Measurements from ENCODE around the gene B2M. TPM values are rescaled to one million over a fixed set of nuclear protein-coding genes. Genes with fewer than 3 reads are reported as not detected.

B2M gene
- 2,630 TPM for total RNA-seq

DNA sequence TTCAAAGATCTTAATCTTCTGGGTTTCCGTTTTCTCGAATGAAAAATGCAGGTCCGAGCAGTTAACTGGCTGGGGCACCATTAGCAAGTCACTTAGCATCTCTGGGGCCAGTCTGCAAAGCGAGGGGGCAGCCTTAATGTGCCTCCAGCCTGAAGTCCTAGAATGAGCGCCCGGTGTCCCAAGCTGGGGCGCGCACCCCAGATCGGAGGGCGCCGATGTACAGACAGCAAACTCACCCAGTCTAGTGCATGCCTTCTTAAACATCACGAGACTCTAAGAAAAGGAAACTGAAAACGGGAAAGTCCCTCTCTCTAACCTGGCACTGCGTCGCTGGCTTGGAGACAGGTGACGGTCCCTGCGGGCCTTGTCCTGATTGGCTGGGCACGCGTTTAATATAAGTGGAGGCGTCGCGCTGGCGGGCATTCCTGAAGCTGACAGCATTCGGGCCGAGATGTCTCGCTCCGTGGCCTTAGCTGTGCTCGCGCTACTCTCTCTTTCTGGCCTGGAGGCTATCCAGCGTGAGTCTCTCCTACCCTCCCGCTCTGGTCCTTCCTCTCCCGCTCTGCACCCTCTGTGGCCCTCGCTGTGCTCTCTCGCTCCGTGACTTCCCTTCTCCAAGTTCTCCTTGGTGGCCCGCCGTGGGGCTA is at the start of gene B2M, which contains the start of gene PATL2:
B2M (plus strand) TSS at position 422 of the 647 bp plus-strand sequence; CDS start at position 452, 30 bp downstream.
PATL2 (minus strand) TSS at position 228 of the 647 bp plus-strand sequence. CDS start 34,833 bp downstream, outside the sequence.
- intact Hi-C loops (cut with DNase I): loop anchor here (2.0 kb wide), 1 partner anchor 18 kb away; no protein-coding TSS in a partner anchor

DNA sequence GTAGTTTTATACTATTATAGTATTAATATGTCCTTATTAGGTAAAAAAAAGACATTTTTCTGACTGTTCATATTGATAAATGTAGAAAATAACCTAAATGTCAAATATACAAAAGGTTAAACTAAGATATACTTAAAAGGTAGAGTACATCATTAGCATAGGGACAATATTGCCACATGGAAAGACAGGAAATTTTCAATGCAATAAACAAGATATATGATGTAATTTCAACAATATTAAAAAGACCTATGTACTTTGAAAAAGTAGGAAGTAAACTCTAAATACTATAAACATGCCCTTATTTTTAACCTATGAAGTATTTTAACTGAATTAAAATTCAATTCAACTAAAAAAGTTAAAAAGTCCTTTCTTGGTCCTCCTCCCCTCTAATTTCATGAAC is 49.7 kb upstream of the B2M start:
- no peaks in the 10 kb centered on the region for H3K27me3 ChIP-seq
- intact Hi-C loops (cut with DNase I): loop anchor here (5.0 kb wide), 1 partner anchor 66 kb away; no protein-coding TSS in a partner anchor
- H3K4me1 ChIP-seq: peaks cover 25% of the 10 kb centered on the region
- H3K4me3 ChIP-seq: no peak overlapping the region
- no peak for DNase-seq (ENCODE audit: extremely low spot score in 2 of 2)
- TF ChIP-seq POLR2A (IDR thresholded peaks at IDR 0.05) (no peak), POLR2AphosphoS5 (IDR thresholded peaks at IDR 0.05; ENCODE audit: insufficient read depth in 1 of 2, low read depth in 1 of 2) (no peak)
- TF ChIP-seq, protein P1, sequence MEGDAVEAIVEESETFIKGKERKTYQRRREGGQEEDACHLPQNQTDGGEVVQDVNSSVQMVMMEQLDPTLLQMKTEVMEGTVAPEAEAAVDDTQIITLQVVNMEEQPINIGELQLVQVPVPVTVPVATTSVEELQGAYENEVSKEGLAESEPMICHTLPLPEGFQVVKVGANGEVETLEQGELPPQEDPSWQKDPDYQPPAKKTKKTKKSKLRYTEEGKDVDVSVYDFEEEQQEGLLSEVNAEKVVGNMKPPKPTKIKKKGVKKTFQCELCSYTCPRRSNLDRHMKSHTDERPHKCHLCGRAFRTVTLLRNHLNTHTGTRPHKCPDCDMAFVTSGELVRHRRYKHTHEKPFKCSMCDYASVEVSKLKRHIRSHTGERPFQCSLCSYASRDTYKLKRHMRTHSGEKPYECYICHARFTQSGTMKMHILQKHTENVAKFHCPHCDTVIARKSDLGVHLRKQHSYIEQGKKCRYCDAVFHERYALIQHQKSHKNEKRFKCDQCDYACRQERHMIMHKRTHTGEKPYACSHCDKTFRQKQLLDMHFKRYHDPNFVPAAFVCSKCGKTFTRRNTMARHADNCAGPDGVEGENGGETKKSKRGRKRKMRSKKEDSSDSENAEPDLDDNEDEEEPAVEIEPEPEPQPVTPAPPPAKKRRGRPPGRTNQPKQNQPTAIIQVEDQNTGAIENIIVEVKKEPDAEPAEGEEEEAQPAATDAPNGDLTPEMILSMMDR (IDR thresholded peaks at IDR 0.05): no peak
- H3K27ac ChIP-seq: no peak overlapping the region
- no peaks in the 10 kb centered on the region for H3K9me3 ChIP-seq
- H3K36me3 ChIP-seq: peaks cover 0 to 24% of the 10 kb centered on the region in 2 donors

More for the DNA sequence above, at the start of gene B2M, which contains the start of gene PATL2:
- H3K4me1 ChIP-seq: peaks cover 44% of the 10 kb centered on the region
- peak within 1 kb of the TSS; percentile 100 for H3K27ac ChIP-seq
- H3K4me3 ChIP-seq: peak within 1 kb of the TSS; percentile 95 to 99
- H3K36me3 ChIP-seq: peaks cover 0 to 15% of the 10 kb centered on the region in 2 donors
- H3K27me3 ChIP-seq: no peaks in the 10 kb centered on the region
- H3K9me3 ChIP-seq: no peaks in the 10 kb centered on the region
- DNase-seq (ENCODE audit: extremely low spot score in 2 of 2): peak; percentile 99
- TF ChIP-seq POLR2AphosphoS5 (IDR thresholded peaks at IDR 0.05; ENCODE audit: insufficient read depth in 1 of 2, low read depth in 1 of 2) (peak; percentile 98 to 100), POLR2A (IDR thresholded peaks at IDR 0.05) (peak; percentile 82 to 100)
- TF ChIP-seq, protein P1 (IDR thresholded peaks at IDR 0.05): no peak

DNA sequence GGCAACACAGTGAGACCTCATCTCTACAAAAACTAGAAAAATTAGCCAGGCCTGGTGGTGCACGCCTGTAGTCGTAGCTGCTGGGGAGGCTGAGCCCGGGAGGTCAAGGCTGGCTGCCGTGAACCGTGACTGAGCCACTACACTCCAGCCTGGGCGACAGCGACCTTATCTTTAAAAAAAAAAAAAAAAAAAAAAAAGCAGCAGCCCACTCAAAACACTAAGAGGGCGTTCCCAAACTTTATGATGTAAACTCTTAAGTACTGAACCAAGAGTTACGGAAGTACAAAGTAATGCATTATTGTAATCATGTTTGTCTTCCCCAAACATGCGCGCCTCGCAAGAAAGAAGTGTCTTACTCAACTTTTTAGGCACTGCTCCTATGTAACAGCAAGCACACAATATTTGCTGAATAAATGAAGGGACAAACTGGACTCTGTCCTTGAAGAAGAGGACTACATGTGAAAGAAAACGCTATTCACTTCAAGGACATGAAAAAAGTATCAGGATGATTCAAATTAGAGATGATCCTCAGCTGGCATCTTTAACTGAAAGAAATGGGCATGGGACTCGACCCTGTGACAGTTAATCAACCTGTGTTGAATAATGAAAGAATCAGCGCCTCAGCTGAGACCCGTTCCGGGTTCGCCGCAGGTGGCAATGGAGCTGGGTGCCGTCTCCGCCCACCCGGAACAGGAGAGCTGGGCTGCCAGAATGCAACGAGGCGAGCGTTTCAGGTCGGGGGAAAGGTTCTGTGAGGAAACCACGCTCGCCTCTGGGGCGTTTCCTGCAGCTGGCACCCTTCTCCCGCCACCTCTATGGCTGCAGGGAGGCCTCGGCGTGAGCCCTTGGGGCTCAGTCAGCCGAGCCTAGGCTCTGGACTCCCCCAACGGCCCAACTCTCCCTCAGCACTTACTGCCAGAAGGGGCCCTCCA is 48.6 kb upstream of the B2M start:
- intact Hi-C loops (cut with DNase I): loop anchor here (5.0 kb wide), 1 partner anchor 65 kb away; no protein-coding TSS in a partner anchor
- no peak for TF ChIP-seq POLR2A (IDR thresholded peaks at IDR 0.05)
- TF ChIP-seq, protein P1 (IDR thresholded peaks at IDR 0.05): no peak
- no peak for TF ChIP-seq POLR2AphosphoS5 (IDR thresholded peaks at IDR 0.05; ENCODE audit: insufficient read depth in 1 of 2, low read depth in 1 of 2)
- Histone ChIP-seq H3K4me1 (peaks cover 25% of the 10 kb centered on the region), H3K36me3 (peaks cover 0 to 12% of the 10 kb centered on the region in 2 donors), H3K27me3 (no peaks in the 10 kb centered on the region), H3K9me3 (no peaks in the 10 kb centered on the region), H3K27ac (peak overlapping the region; percentile 96), H3K4me3 (peak overlapping the region; percentile 95 to 100)
- DNase-seq (ENCODE audit: extremely low spot score in 2 of 2): no peak

DNA sequence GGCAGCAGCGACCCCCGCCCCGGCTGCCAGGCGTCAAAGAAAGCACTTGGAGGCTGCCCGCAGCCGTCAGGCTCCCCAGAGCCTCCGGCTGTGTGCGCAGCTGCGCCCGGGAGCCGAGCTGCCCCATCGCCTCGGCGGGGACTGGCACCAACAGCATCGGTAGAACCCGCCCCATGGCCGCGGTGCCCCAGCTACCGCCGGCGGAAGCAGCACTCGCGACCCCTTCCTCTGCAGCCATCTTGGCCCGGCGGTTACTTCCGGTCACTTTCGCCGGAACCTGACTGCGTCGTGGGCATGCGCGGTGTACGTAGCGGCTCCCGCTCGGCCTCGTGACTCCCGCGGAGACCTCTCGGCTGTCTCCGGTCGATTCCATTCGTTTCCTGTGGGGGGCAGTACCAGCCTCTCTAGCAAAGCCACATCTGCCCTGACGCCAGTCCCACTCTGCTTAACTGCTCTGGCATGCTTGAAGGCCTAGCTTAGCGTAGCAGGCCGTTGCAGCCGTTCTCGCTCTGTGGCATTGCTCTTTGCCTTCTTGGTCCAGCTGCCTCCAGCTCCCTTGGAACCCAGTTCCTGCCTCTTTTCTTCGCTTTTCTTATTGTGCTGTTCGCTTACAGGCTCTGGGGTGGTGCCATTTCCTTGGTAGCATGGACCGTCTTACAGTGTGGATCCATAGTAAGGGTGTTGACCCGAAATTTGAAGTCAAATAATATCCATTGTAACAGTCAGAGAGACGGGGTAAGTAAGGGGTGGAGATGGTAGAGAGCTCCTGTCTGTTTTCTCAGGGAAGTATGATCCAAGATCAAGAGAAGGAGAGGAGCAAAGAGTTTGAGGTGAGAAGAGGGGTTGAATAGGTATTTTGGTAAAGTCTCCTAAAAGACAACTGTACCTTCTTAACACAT is 47.7 kb upstream of the B2M start, which contains the start of gene SPG11:
SPG11 (minus strand) TSS at position 253 of the 899 bp plus-strand sequence; CDS start at position 238, 15 bp downstream.
- TF ChIP-seq POLR2A (IDR thresholded peaks at IDR 0.05) (peak in 1 of 2 donors; percentile 80), POLR2AphosphoS5 (IDR thresholded peaks at IDR 0.05; ENCODE audit: insufficient read depth in 1 of 2, low read depth in 1 of 2) (peak; percentile 92 to 98)
- TF ChIP-seq, protein P1 (IDR thresholded peaks at IDR 0.05): peak; percentile 55 to 95 (median 82)
- peak within 1 kb of the TSS; percentile 95 to 100 for H3K4me3 ChIP-seq
- intact Hi-C loops (cut with DNase I): loop anchor here (5.0 kb wide), 1 partner anchor 64 kb away; no protein-coding TSS in a partner anchor
- peak within 1 kb of the TSS; percentile 96 for H3K27ac ChIP-seq
- H3K9me3 ChIP-seq: no peaks in the 10 kb centered on the region
- H3K36me3 ChIP-seq: peaks cover 0 to 5% of the 10 kb centered on the region in 2 donors
- no peaks in the 10 kb centered on the region for H3K27me3 ChIP-seq
- peaks cover 25% of the 10 kb centered on the region for H3K4me1 ChIP-seq
- peak in 1 of 2 donors; percentile 96 for DNase-seq (ENCODE audit: extremely low spot score in 2 of 2)

Data from vagina (tissue), 2 donors.